Stimulated activated CD8-positive, alpha-beta memory T cell treated with anti-CD3 and anti-CD28 coated beads, Interleukin-12 subunit alpha, Interleukin-12 subunit beta, amount 100 ng/mL, for 24 hours (primary cell): ENCODE measurements around the gene CD6.

Experiments
- DNase-seq: peaks from one replicate; pipeline ENCODE4 v3.0.0-alpha.2; 2020; ENCODE audit errors: extremely low read depth

The CD6 gene

GRCh38 chr11:60971520-60971919, at the start of gene CD6:
Gene CD6 (plus strand): TSS chr11:60971680. CDS start chr11:60971866, 186 bp downstream.
- DNase-seq, result no peak

- no peak for DNase-seq
Measured at GRCh38 chr11:60921777-60922335, 49.6 kb upstream of the CD6 start.

DNA sequence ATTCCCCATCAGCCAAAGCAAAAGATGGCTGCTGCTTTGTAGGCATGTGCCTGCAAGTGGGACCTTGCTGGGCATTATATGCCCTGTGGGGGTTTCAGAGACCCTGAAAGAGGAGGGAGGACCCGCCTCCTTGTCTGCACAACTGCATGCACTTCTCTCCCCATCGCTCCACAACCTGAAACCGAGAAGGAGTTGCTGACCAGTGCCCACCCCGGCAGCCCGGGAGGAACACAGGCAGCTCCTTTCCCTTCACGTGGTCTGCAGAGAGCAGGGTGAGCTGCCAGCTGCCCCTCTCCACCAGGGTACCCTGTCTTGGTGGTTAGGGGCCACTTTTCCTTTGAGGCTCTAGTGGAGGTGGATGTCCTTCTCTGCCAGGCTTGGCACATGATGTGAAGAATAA, 48.6 kb upstream of the CD6 start:
- DNase-seq, result no peak

- no peak for DNase-seq
Measured at GRCh38 chr11:60923326-60923725, 48.2 kb upstream of the CD6 start.

- DNase-seq, result no peak
Measured at GRCh38 chr11:60923800-60924109, 47.7 kb upstream of the CD6 start.

GRCh38 chr11:60924110-60924905, 47.2 kb upstream of the CD6 start, which contains the start of gene TMEM132A:
Gene TMEM132A (plus strand): TSS chr11:60924460. CDS start chr11:60924634, 174 bp downstream.
- no peak for DNase-seq

- no peak for DNase-seq
Measured at GRCh38 chr11:60924906-60925853, 46.3 kb upstream of the CD6 start.

DNA sequence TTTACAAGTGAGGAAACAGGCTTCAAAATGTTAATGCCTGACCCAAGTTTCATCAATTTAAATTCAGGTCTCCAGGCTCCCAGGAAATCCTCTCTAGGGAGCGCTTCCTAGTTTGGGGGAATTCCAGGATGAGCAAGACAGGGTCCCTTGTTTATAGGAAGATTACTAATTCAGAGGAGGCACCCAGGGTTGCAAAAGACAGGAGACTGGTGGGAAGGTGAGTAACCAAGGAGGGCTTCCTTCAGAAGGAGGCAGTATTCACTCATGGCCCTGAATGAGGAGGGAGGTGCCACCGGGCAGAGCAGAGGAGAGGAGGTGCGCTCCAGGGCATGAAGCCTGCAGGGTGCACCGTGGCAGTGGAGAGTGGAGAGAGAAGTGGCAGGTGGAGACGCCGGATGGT, 45.6 kb upstream of the CD6 start:
- no peak for DNase-seq

DNA sequence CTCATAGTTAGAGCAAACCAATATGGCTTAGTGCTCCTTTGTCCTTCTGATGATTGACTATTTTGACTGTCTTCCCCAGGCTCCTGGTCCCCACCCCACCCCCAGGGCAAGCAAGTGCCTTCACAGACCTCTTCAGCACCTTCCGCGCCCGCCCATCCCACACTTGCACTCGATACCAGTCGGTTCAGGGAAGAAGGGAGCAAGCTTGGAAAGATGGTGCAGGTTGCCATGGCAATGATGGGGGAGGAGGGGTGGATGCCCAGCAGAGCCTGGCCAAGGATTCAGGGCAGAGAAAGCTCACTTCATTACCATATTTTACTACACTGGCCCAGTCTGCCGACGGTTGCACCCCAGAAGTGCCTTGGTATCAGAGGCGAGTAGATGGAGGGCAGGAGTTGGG, 45.0 kb upstream of the CD6 start:
- no peak for DNase-seq

- no peak for DNase-seq
Measured at GRCh38 chr11:60927061-60927592, 44.4 kb upstream of the CD6 start.

DNA sequence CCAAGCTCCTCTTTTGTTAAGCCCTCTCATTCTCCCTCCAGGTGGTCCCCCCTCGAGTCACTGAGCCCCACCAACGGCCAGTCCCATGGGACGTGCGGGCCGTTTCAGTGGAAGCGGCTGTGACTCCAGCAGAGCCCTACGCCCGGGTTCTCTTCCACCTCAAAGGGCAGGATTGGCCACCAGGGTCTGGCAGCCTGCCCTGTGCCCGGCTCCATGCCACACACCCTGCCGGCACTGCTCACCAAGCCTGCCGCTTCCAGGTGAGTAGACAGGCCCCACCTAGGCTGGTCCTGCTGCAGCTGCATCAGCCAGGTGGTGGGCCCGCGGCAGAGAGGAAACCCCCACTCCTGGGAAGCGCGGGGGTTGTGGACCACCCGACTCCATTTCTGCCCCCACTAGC, 43.9 kb upstream of the CD6 start:
- no peak for DNase-seq

- no peak for DNase-seq
Measured at GRCh38 chr11:60928563-60929001, 42.9 kb upstream of the CD6 start.

DNA sequence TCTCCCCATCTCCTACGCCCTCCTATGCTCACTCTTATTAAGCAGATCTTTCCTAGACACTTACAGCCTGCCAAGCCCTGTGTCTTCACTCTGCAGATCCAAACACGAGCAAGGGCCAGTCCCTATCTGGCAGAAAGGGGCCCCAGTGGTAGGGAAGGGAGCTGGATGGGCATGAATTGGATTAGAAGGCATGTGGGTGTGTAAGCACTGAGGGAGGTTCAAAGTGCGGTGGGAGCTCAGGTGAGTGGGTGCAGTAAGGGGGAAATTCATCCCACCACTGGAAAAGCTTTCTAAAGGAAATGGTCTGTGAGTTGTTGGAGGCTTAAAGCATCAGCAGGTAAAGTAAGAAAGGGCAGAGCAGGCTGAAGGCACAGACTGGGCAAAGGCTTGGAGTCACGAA, 41.7 kb upstream of the CD6 start:
- no peak for DNase-seq

DNA sequence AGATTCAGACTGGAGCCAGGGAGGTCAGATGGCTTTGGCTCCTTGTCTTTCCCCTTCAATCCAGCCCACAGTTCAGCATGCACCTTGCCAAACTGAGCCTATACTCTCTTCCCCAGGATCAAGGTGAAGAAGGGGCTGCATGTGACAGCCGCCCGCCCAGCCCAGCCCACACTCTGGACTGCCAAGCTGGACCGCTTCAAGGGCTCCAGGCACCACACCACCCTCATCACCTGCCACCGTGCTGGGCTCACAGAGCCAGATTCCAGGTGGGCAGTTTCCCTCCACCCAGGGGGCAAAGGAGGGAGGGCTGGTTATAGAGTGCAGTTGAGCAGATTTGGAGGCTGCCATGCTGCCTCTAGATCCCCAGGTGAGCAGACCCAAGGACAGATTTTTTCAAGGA, 41.1 kb upstream of the CD6 start:
- no peak for DNase-seq

- no peak for DNase-seq
Measured at GRCh38 chr11:60931917-60932316, 39.6 kb upstream of the CD6 start.

DNA sequence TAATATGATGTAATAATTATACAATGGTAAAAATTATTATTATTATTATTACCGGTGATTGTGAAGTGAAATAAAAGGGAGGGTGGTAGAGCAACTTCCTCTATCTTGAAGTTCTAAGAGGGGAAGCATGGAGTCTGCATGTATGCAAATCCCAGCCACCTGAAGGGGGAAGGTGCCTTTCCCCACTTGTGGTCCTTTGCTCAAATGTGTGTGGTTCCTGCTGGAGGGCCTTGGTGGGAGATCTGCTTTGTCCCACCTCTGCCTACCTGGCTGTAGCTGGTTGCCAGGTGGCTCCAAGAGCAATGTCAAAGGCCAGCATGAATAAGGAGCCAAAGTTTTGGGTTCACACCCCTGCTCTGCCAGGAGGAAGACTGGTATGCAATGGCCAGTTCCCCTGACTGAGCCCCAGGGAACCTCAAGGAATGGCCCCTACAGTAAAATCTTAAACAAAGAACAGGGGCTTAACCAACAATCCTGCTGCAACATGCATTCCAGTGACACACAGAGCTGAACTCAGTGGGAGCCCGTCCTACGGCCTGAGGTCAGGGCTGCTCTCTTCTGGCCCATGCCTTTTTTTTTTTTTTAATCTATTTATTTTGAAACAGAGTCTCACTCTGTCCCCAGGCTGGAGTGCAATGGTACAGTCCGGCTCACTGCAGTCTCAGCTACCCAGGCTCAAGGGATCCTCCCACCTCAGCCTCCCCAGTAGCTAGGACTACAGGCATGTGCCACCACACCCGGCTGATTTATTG, 38.7 kb upstream of the CD6 start:
- DNase-seq, result no peak

GRCh38 chr11:60933416-60934123, 37.9 kb upstream of the CD6 start:
- DNase-seq, result no peak

GRCh38 chr11:60934124-60934789, 37.2 kb upstream of the CD6 start:
- no peak for DNase-seq

- DNase-seq, result no peak
Measured at GRCh38 chr11:60934790-60935605, 36.5 kb upstream of the CD6 start.
